IMR-90 (cell line): ENCODE results near the gene PLCD4. TPM values are rescaled to one million over a fixed set of nuclear protein-coding genes. Genes with fewer than 3 reads are reported as not detected.

Experiments
- ATAC-seq: fragments of 200-7000 bp; cut with Tn5 transposase; 2 replicates; pipeline ENCODE4 v1.9.1; 2020; ENCODE audit warnings: low read depth, mild to moderate bottlenecking, moderate library complexity
- BruUV-seq: library from RNA; stranded (reverse); fragments of 400-500 nt; replicated peaks from 2 replicates; lab custom pipeline; 2021; lab: Mats Ljungman, UMichigan
- CTCF ChIA-PET: fragments of 300-600 bp; formaldehyde crosslinking; extraction: SDS; loops from one replicate; lab custom pipeline; 2021; ENCODE audit warnings: antibody characterized with exemption; lab: Yijun Ruan, JAX
- POLR2A ChIA-PET: fragments of 300-600 bp; sonication (Branson Sonifier 250); formaldehyde crosslinking; loops from one replicate; lab custom pipeline; 2022; ENCODE audit warnings: antibody characterized with exemption; ENCODE audit not compliant: unreplicated experiment; lab: Charles Lee
- DNase-seq: peaks from one replicate; pipeline ENCODE4 v3.0.0; 2013
- H2AFZ ChIP-seq: replicated peaks from 2 replicates; pipeline ENCODE3; 2013; ENCODE audit warnings: low read length, mild to moderate bottlenecking; ENCODE audit not compliant: poor library complexity
- H2AK5ac ChIP-seq: 2 replicates; pipeline ENCODE4 v1.6.1; 2013; ENCODE audit warnings: low read depth, low read length, inconsistent platforms
- H2AK9ac ChIP-seq: replicated peaks from 2 replicates; pipeline ENCODE3; 2013; ENCODE audit warnings: mild to moderate bottlenecking, low read depth, low read length, moderate library complexity; ENCODE audit not compliant: poor library complexity
- H2BK120ac ChIP-seq: 2 replicates; pipeline ENCODE4 v1.6.1; 2013; ENCODE audit warnings: low read depth, low read length, inconsistent platforms
- H2BK15ac ChIP-seq: 3 replicates; pipeline ENCODE4 v1.6.1; 2013; ENCODE audit warnings: low read depth, low read length, inconsistent platforms
- H2BK20ac ChIP-seq: 2 replicates; pipeline ENCODE4 v1.6.1; 2013; ENCODE audit warnings: low read depth, mild to moderate bottlenecking, inconsistent platforms, low read length, moderate library complexity
- H2BK5ac ChIP-seq: 2 replicates; pipeline ENCODE4 v1.6.1; 2013; ENCODE audit warnings: mild to moderate bottlenecking, low read depth, low read length, inconsistent platforms; ENCODE audit not compliant: poor library complexity, severe bottlenecking
- H3K14ac ChIP-seq: replicated peaks from 2 replicates; pipeline ENCODE4 v1.6.1; 2013; ENCODE audit warnings: low read depth, low read length, inconsistent platforms
- H3K18ac ChIP-seq: 2 replicates; pipeline ENCODE4 v1.6.1; 2013; ENCODE audit warnings: low read depth, low read length, control low read depth
- H3K23ac ChIP-seq: 2 replicates; pipeline ENCODE4 v1.6.1; 2013; ENCODE audit warnings: low read depth, low read length, inconsistent platforms
- H3K27ac ChIP-seq: 2 replicates; pipeline ENCODE4 v1.5.1; 2013; ENCODE audit warnings: mild to moderate bottlenecking, control low read depth, low read length; ENCODE audit not compliant: insufficient read depth
- H3K27me3 ChIP-seq: 2 replicates; pipeline ENCODE4 v1.6.1; 2013; ENCODE audit warnings: low read length; ENCODE audit not compliant: control insufficient read depth, insufficient read depth
- H3K36me3 ChIP-seq: 2 replicates; pipeline ENCODE4 v1.6.1; 2013; ENCODE audit warnings: low read length, mixed read lengths; ENCODE audit not compliant: control insufficient read depth, insufficient read depth
- H3K4ac ChIP-seq: 2 replicates; pipeline ENCODE4 v1.6.1; 2013; ENCODE audit warnings: low read depth, low read length, inconsistent platforms
- H3K4me1 ChIP-seq: 2 replicates; pipeline ENCODE4 v1.6.1; 2013; ENCODE audit warnings: low read length, mixed read lengths; ENCODE audit not compliant: control insufficient read depth, insufficient read depth
- H3K4me2 ChIP-seq: 2 replicates; pipeline ENCODE4 v1.6.1; 2013; ENCODE audit warnings: low read depth, mild to moderate bottlenecking, control low read depth, low read length, moderate library complexity
- H3K4me3 ChIP-seq: 2 replicates; pipeline ENCODE4 v1.5.1; 2013; ENCODE audit warnings: low read depth, mild to moderate bottlenecking, control low read depth, low read length, moderate library complexity; ENCODE audit not compliant: insufficient read depth
- H3K56ac ChIP-seq: 2 replicates; pipeline ENCODE4 v1.6.1; 2013; ENCODE audit warnings: low read length, inconsistent platforms; ENCODE audit not compliant: insufficient read depth; ENCODE audit errors: extremely low read depth
- H3K79me1 ChIP-seq, 2 experiments: 2 replicates each; pipeline ENCODE4 v1.6.1; 2013; ENCODE audit warnings: low read length in 2 of 2, inconsistent platforms in 1 of 2, low read depth in 1 of 2
- H3K9ac ChIP-seq: 2 replicates; pipeline ENCODE4 v1.6.1; 2013; ENCODE audit warnings: low read depth, low read length, control low read depth
- H3K9me1 ChIP-seq: 2 replicates; pipeline ENCODE4 v1.6.1; 2013; ENCODE audit warnings: low read length, inconsistent platforms; ENCODE audit not compliant: insufficient read depth
- H3K9me3 ChIP-seq: 2 replicates; pipeline ENCODE4 v1.6.1; 2013; ENCODE audit warnings: low read length; ENCODE audit not compliant: control insufficient read depth, insufficient read depth
- H4K20me1 ChIP-seq: 2 replicates; pipeline ENCODE4 v1.6.1; 2013; ENCODE audit warnings: low read length, inconsistent platforms; ENCODE audit not compliant: insufficient read depth
- H4K5ac ChIP-seq: 2 replicates; pipeline ENCODE4 v1.6.1; 2013; ENCODE audit warnings: mild to moderate bottlenecking, low read depth, low read length, control low read depth
- H4K8ac ChIP-seq, 2 experiments: 2 replicates each; pipeline ENCODE4 v1.6.1; 2013; ENCODE audit warnings: low read depth in 2 of 2, low read length in 2 of 2, control low read depth in 1 of 2, inconsistent platforms in 1 of 2
- H4K91ac ChIP-seq: 2 replicates; pipeline ENCODE4 v1.6.1; 2013; ENCODE audit warnings: low read depth, low read length, inconsistent platforms; ENCODE audit not compliant: insufficient read depth
- CEBPB ChIP-seq: IDR thresholded peaks from 2 replicates; pipeline ENCODE4 v1.6.1; 2012; ENCODE audit warnings: low read depth, low read length, improper control_type of control experiment
- MXI1 ChIP-seq: IDR thresholded peaks from 2 replicates; pipeline ENCODE4 v1.6.1; 2012; ENCODE audit warnings: low read depth, mild to moderate bottlenecking, low read length, moderate library complexity, borderline replicate concordance
- WGBS, 2 experiments: methylation state at CpG; one replicate each; pipeline versions ENCODE4 v1.1.5 to v1.1.7; 2013; ENCODE audit warnings: missing lambda C conversion rate in 2 of 2; ENCODE audit not compliant: insufficient read length in 1 of 2; ENCODE audit errors: extremely low coverage in 2 of 2; 5-methylcytosine and 5-hydroxymethylcytosine counted together
- dilution Hi-C: fragments of 300-500 bp; cut with HindIII; formaldehyde crosslinking; loops from one replicate; pipeline ENCODE4 v1.14.3; 2018; ENCODE audit warnings: low sequenced_read_pairs; ENCODE audit not compliant: unreplicated experiment
- in situ Hi-C: fragments of 300-500 bp; cut with MboI; formaldehyde crosslinking; loops from 3 replicates; pipeline ENCODE4 v1.14.3; 2019; ENCODE audit warnings: low sequenced_read_pairs, inconsistent platforms, mixed read lengths
- intact Hi-C: fragments of 100-400 bp; cut with micrococcal nuclease; formaldehyde crosslinking; loops from 2 replicates; pipeline ENCODE4 v1.10.0; 2022
- polyA plus RNA-seq, 3 experiments: library from polyadenylated mRNA; depleted of rRNA; stranded (reverse); fragments of >200 nt; gene quantifications; 2 replicates each; pipeline ENCODE4 v1.2.3, GENCODE V29; 2012; ENCODE audit warnings: low replicate concordance in 1 of 3
- total RNA-seq: library from RNA; depleted of rRNA; stranded (reverse); fragments of >200 nt; gene quantifications from 2 replicates; pipeline ENCODE4 v1.2.3, GENCODE V29; 2012

The PLCD4 gene
- total and polyA plus RNA-seq, 2 of the 4 experiments (the other 2 are of a cell fraction) = 1.9 to 2.0 TPM

DNA sequence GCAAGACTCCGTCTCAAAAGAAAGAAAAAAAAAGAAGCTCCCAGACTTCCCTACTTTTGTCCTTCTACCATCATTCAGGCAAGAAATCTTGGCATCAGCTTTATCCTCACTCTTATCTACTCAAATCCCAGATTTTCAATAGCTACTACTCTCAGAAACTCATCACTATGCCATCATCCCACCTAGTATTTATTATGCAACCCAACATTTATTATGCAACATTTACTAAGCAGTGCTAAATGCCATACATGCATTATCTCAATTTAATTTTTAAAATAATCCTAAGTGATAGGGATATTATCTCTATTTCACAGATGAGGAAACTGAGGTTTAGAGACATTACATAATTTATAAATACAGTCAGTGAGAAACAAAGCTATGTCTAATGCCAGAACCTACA, 43.6 kb upstream of the PLCD4 start:
- Histone ChIP-seq H3K23ac (no peak overlapping the region), H3K79me1 (peaks cover 15 to 40% of the 10 kb centered on the region in 2 experiments), H2AK9ac (no peak overlapping the region), H3K18ac (no peak overlapping the region), H2AK5ac (no peak overlapping the region), H3K27ac (no peak overlapping the region), H2BK5ac (no peak overlapping the region), H3K4me2 (no peak overlapping the region), H4K5ac (no peak overlapping the region), H2BK20ac (no peak overlapping the region), H3K56ac (no peak overlapping the region), H3K4ac (no peak overlapping the region), H3K36me3 (peaks cover 7% of the 10 kb centered on the region), H3K9me3 (no peaks in the 10 kb centered on the region), H3K9ac (no peak overlapping the region), H2BK120ac (no peak overlapping the region), H3K27me3 (no peaks in the 10 kb centered on the region), H4K91ac (no peak overlapping the region), H3K4me3 (no peak overlapping the region), H4K8ac (no peak overlapping the region), H2AFZ (no peak overlapping the region), H3K4me1 (no peaks in the 10 kb centered on the region; the same call in 1 of the 2 replicates), H3K9me1 (no peaks in the 10 kb centered on the region), H3K14ac (no peak overlapping the region), H4K20me1 (no peaks in the 10 kb centered on the region), H2BK15ac (no peak overlapping the region)
- in situ Hi-C loops = no loop called here
- dilution Hi-C loops = no loop called here
- ChIA-PET CTCF (no interaction called here), POLR2A (no interaction called here)
- intact Hi-C loops = loop anchor here (10.0 kb wide), 1 partner anchor 289 kb away; the partner anchor contains the start of genes AAMP and PNKD
- DNase-seq (no peak), ATAC-seq (no peak)
- no TSS peak for BruUV-seq
- TF ChIP-seq MXI1 = no peak
- peak; percentile 59; the same call in 1 of the 2 replicates for TF ChIP-seq CEBPB
- no CpG with 5 or more reads among the region's 1 CpG for WGBS, 2 experiments
